Left cardiac atrium (tissue), 4 donors: Measurements from ENCODE around the gene HLA-G. TPM values are rescaled to one million over a fixed set of nuclear protein-coding genes. Genes with fewer than 3 reads are reported as not detected.

Experiments
- ATAC-seq, 2 donors: fragments of 200-7000 bp; cut with Tn5 transposase; one replicate each; pipeline ENCODE4 v1.9.1; 2020; ENCODE audit warnings: mild to moderate bottlenecking in 2 of 2, moderate library complexity in 2 of 2
- DNase-seq: peaks from one replicate; pipeline ENCODE4 v3.0.0-alpha.2; 2020
- intact Hi-C, 2 donors: fragments of 100-400 bp; cut with DNase I; formaldehyde crosslinking; loops; one replicate each; pipeline versions ENCODE4 v1.14.1 to v1.15.1; 2022 to 2023
- total RNA-seq, 2 donors: library from RNA; stranded (reverse); fragmentation: NEBNext Ultra II Directional; extraction: Animal tissue kit (Norgen Biotek cat#: 25700); gene quantifications; one replicate each; pipeline ENCODE4 v1.2.1, GENCODE V29; 2021
- donor health status: DM: no; HTN: yes; CAD: no.
- donor health status: DM: no; HTN: yes; CAD: no; lungs with severe emphysema.
- donor health status: DM: yes; HTN: yes; CAD: no.
- donor health status: Dilated cardiomyopathy.

HLA-G gene
- total RNA-seq, 2 donors from 2014 or later, result 0.42 TPM; not detected in 1

- ATAC-seq (no peak), DNase-seq (no peak)
- intact Hi-C loops, result no loop called here
Measured at GRCh38 chr6:29814379-29815117, 13.1 kb upstream of the HLA-G start.

GRCh38 chr6:29815118-29815750, 12.4 kb upstream of the HLA-G start:
- intact Hi-C loops, result no loop called here
- DNase-seq (no peak), ATAC-seq (no peak)

- intact Hi-C loops, result no loop called here
- DNase-seq (no peak), ATAC-seq (no peak)
Measured at GRCh38 chr6:29816030-29816429, 11.6 kb upstream of the HLA-G start.

GRCh38 chr6:29818892-29819291, 8.7 kb upstream of the HLA-G start:
- intact Hi-C loops, result no loop called here
- DNase-seq, result no peak
- no peak for ATAC-seq

GRCh38 chr6:29824144-29824543, 3.5 kb upstream of the HLA-G start:
- no peak for ATAC-seq
- DNase-seq, result no peak
- intact Hi-C loops, result no loop called here

- DNase-seq, result no peak
- no peak for ATAC-seq
- intact Hi-C loops, result no loop called here
Measured at GRCh38 chr6:29825848-29826247, 1.8 kb upstream of the HLA-G start.

- intact Hi-C loops, result no loop called here
- ATAC-seq (no peak), DNase-seq (no peak)
Measured at GRCh38 chr6:29826271-29826670, 1.4 kb upstream of the HLA-G start.

GRCh38 chr6:29828471-29828797, 809 bp downstream of the HLA-G start:
- DNase-seq (peak; percentile 39), ATAC-seq (peak; percentile 38 to 61)
- intact Hi-C loops, result no loop called here

GRCh38 chr6:29829766-29830165, 2.1 kb downstream of the HLA-G start:
- intact Hi-C loops, result loop anchor here (5.0 to 10.0 kb wide), 2 partner anchors 122 to 185 kb away; no protein-coding TSS in a partner anchor
- no peak for ATAC-seq
- DNase-seq, result no peak

GRCh38 chr6:29830409-29830808, 2.8 kb downstream of the HLA-G start:
- no peak for ATAC-seq
- no peak for DNase-seq
- intact Hi-C loops, result loop anchor here (5.0 to 10.0 kb wide), 2 partner anchors 123 to 186 kb away; no protein-coding TSS in a partner anchor

- ATAC-seq (no peak), DNase-seq (no peak)
- intact Hi-C loops, result loop anchor here (5.0 to 10.0 kb wide), 2 partner anchors 124 to 187 kb away; no protein-coding TSS in a partner anchor
Measured at GRCh38 chr6:29831776-29832175, 4.2 kb downstream of the HLA-G start.

GRCh38 chr6:29834564-29835436, 7.2 kb downstream of the HLA-G start:
- peak; percentile 53 to 60 for ATAC-seq
- peak; percentile 42 for DNase-seq
- intact Hi-C loops, result loop anchor here (2.0 to 10.0 kb wide), 4 partner anchors 96 to 190 kb away; no protein-coding TSS in a partner anchor

GRCh38 chr6:29839917-29840316, 12.3 kb downstream of the HLA-G start:
- no peak for DNase-seq
- intact Hi-C loops, result loop anchor here in 1 of 2 donors (10.0 kb wide), 1 partner anchor 195 kb away; no protein-coding TSS in a partner anchor
- ATAC-seq, result no peak

- intact Hi-C loops, result no loop called here
- ATAC-seq (no peak), DNase-seq (no peak)
Measured at GRCh38 chr6:29841030-29841429, 13.4 kb downstream of the HLA-G start.

- ATAC-seq (peak in 1 of 2 donors; percentile 39), DNase-seq (no peak)
- intact Hi-C loops, result loop anchor here in 1 of 2 donors (5.0 kb wide), 1 partner anchor 167 kb away; no protein-coding TSS in a partner anchor
Measured at GRCh38 chr6:29845405-29846006, 17.9 kb downstream of the HLA-G start.

- ATAC-seq (peak; percentile 89 to 95), DNase-seq (peak; percentile 80)
- intact Hi-C loops, result loop anchor here (1.0 to 5.0 kb wide), 2 partner anchors 164 to 165 kb away; no protein-coding TSS in a partner anchor
Measured at GRCh38 chr6:29847871-29848630, 20.4 kb downstream of the HLA-G start.

GRCh38 chr6:29850011-29850553, 22.5 kb downstream of the HLA-G start:
- DNase-seq (peak; percentile 24), ATAC-seq (peak in 1 of 2 donors; percentile 44)
- intact Hi-C loops, result no loop called here

GRCh38 chr6:29851190-29851589, 23.6 kb downstream of the HLA-G start:
- intact Hi-C loops, result no loop called here
- DNase-seq (no peak), ATAC-seq (no peak)
